GM12874 (cell line): Measurements from ENCODE around the gene HEMK1.

Experiments used
- TF ChIP-seq, protein P1 (sequence below): IDR thresholded peaks from 2 replicates; pipeline ENCODE4 v1.5.1; 2011; ENCODE audit warnings: low read depth, mild to moderate bottlenecking, control low read depth, low read length, moderate library complexity; ENCODE audit not compliant: insufficient read depth

HEMK1 gene

GRCh38 chr3:50623840-50624474 is 54.6 kb downstream of the HEMK1 start:
- TF ChIP-seq, protein P1, sequence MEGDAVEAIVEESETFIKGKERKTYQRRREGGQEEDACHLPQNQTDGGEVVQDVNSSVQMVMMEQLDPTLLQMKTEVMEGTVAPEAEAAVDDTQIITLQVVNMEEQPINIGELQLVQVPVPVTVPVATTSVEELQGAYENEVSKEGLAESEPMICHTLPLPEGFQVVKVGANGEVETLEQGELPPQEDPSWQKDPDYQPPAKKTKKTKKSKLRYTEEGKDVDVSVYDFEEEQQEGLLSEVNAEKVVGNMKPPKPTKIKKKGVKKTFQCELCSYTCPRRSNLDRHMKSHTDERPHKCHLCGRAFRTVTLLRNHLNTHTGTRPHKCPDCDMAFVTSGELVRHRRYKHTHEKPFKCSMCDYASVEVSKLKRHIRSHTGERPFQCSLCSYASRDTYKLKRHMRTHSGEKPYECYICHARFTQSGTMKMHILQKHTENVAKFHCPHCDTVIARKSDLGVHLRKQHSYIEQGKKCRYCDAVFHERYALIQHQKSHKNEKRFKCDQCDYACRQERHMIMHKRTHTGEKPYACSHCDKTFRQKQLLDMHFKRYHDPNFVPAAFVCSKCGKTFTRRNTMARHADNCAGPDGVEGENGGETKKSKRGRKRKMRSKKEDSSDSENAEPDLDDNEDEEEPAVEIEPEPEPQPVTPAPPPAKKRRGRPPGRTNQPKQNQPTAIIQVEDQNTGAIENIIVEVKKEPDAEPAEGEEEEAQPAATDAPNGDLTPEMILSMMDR, result no peak

DNA sequence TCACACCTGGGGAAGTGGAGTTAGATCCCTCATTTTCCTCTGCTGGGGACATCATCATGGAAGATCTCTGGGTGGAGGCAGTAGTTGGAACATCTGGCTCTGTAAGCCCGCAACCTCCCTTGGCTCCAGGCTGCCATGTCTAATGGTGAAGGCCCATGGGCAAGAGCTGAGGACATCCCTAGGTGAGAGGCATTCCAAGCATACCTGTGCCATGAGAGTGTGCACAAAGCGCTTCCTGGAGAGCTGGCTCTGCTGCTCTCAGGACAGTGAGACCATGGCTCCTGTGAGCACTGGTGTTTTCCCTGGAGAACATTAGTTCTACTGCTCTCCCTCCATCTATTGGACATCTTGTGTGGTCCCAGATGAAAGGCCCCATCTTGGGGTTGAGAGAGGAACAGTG is 55.3 kb downstream of the HEMK1 start:
- TF ChIP-seq, protein P1, result no peak

GRCh38 chr3:50625231-50626182 is 56.2 kb downstream of the HEMK1 start:
- TF ChIP-seq, protein P1, result no peak

GRCh38 chr3:50626401-50626800 is 57.1 kb downstream of the HEMK1 start:
- TF ChIP-seq, protein P1, result no peak

- TF ChIP-seq, protein P1, result peak; percentile 36; the same call in 1 of the 2 replicates
Observed at GRCh38 chr3:50627407-50628051, 58.2 kb downstream of the HEMK1 start.

GRCh38 chr3:50628601-50629000 is 59.3 kb downstream of the HEMK1 start:
- TF ChIP-seq, protein P1, result no peak

GRCh38 chr3:50630394-50630793 is 61.1 kb downstream of the HEMK1 start:
- TF ChIP-seq, protein P1, result no peak
